Measurements from ENCODE around the gene CDKL4. TPM values are rescaled to one million over a fixed set of nuclear protein-coding genes. Genes with fewer than 3 reads are reported as not detected.
A peak's percentile ranks its signal among the peaks of the same experiment; 100 is the strongest.

Gene CDKL4
- total and polyA plus RNA-seq, 2 of the 13 experiments (the other 11 are each of a cell fraction or from before 2014, with no cell fraction given): 0.29 to 0.50 TPM

DNA sequence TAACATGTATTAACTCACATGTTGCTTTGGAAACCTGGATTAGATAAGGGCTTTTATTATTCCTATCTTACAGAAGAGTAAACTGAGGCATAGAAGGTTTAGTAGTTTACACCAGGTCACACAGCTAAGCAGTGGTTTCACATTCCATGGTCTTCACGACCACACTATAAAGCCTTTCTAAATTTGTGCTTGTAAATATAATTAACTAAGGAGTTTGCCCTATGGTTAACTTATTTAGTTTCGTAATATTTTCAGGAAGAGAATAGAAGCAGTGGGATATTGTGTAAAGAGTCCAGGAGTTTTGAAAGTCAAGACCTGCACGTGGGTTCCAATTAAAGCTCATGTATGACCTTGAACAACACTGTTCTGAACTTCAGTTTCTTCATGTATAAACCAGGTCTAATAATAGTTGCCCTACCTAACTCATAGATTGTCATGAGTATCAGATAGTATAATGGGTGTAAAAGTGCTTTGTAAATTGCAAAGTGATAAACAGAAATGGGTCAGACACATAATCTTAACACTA is 103.4 kb downstream of the CDKL4 start (continued):
- TF ChIP-seq, protein P1, sequence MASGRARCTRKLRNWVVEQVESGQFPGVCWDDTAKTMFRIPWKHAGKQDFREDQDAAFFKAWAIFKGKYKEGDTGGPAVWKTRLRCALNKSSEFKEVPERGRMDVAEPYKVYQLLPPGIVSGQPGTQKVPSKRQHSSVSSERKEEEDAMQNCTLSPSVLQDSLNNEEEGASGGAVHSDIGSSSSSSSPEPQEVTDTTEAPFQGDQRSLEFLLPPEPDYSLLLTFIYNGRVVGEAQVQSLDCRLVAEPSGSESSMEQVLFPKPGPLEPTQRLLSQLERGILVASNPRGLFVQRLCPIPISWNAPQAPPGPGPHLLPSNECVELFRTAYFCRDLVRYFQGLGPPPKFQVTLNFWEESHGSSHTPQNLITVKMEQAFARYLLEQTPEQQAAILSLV (CRISPR knock-in tag; IDR thresholded peaks at IDR 0.05; ENCODE audit: borderline replicate concordance): no peak
- no peak for TF ChIP-seq ZNF607 (CRISPR knock-in tag; IDR thresholded peaks at IDR 0.05; ENCODE audit: borderline replicate concordance)
- TF ChIP-seq DR1 (CRISPR knock-in tag; IDR thresholded peaks at IDR 0.05): no peak
- no peak for TF ChIP-seq PHF5A (CRISPR knock-in tag; IDR thresholded peaks at IDR 0.05; ENCODE audit: low read depth, unreplicated experiment)
- TF ChIP-seq, protein P2, sequence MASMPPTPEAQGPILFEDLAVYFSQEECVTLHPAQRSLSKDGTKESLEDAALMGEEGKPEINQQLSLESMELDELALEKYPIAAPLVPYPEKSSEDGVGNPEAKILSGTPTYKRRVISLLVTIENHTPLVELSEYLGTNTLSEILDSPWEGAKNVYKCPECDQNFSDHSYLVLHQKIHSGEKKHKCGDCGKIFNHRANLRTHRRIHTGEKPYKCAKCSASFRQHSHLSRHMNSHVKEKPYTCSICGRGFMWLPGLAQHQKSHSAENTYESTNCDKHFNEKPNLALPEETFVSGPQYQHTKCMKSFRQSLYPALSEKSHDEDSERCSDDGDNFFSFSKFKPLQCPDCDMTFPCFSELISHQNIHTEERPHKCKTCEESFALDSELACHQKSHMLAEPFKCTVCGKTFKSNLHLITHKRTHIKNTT (CRISPR knock-in tag; IDR thresholded peaks at IDR 0.05): no peak
- no peak for TF ChIP-seq FOXP1 (IDR thresholded peaks at IDR 0.05)
- TF ChIP-seq FOXP1 (CRISPR knock-in tag; IDR thresholded peaks at IDR 0.05): peak; percentile 75; the same call in 1 of the 2 replicates
- no peak for TF ChIP-seq KDM5B (CRISPR knock-in tag; IDR thresholded peaks at IDR 0.05; ENCODE audit: borderline replicate concordance)
- TF ChIP-seq SUZ12 (IDR thresholded peaks at IDR 0.05; ENCODE audit: low read depth, low read length): no peak
- no peak for TF ChIP-seq ZSCAN30 (CRISPR knock-in tag; IDR thresholded peaks at IDR 0.05)
- TF ChIP-seq ZNF629 (CRISPR knock-in tag; conservative IDR thresholded peaks at IDR 0.05): peak; percentile 66
- TF ChIP-seq SMAD1 (CRISPR knock-in tag; IDR thresholded peaks at IDR 0.05; ENCODE audit: borderline replicate concordance, low read depth): no peak
- TF ChIP-seq, protein P3, sequence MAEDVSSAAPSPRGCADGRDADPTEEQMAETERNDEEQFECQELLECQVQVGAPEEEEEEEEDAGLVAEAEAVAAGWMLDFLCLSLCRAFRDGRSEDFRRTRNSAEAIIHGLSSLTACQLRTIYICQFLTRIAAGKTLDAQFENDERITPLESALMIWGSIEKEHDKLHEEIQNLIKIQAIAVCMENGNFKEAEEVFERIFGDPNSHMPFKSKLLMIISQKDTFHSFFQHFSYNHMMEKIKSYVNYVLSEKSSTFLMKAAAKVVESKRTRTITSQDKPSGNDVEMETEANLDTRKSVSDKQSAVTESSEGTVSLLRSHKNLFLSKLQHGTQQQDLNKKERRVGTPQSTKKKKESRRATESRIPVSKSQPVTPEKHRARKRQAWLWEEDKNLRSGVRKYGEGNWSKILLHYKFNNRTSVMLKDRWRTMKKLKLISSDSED (CRISPR knock-in tag; IDR thresholded peaks at IDR 0.05): no peak
- TF ChIP-seq AGO2 (optimal IDR thresholded peaks at IDR 0.05; ENCODE audit: low read depth, low read length): no peak
- no peak for TF ChIP-seq ZNF432 (CRISPR knock-in tag; IDR thresholded peaks at IDR 0.05; ENCODE audit: borderline replicate concordance)
- TF ChIP-seq, protein P4, sequence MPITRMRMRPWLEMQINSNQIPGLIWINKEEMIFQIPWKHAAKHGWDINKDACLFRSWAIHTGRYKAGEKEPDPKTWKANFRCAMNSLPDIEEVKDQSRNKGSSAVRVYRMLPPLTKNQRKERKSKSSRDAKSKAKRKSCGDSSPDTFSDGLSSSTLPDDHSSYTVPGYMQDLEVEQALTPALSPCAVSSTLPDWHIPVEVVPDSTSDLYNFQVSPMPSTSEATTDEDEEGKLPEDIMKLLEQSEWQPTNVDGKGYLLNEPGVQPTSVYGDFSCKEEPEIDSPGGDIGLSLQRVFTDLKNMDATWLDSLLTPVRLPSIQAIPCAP (CRISPR knock-in tag; IDR thresholded peaks at IDR 0.05; ENCODE audit: low read depth): no peak
- TF ChIP-seq ZNF138 (CRISPR knock-in tag; IDR thresholded peaks at IDR 0.05; ENCODE audit: low read depth): no peak
- no peak for TF ChIP-seq STAT5B (CRISPR knock-in tag; IDR thresholded peaks at IDR 0.05)
- no peak for TF ChIP-seq SETDB1 (CRISPR knock-in tag; IDR thresholded peaks at IDR 0.05; ENCODE audit: borderline replicate concordance)
- TF ChIP-seq NONO (IDR thresholded peaks at IDR 0.05): no peak
- no peak for TF ChIP-seq NONO (CRISPR knock-in tag; conservative IDR thresholded peaks at IDR 0.05)
- TF ChIP-seq ISX (CRISPR knock-in tag; conservative IDR thresholded peaks at IDR 0.05): no peak
- 0 out of 2 replicates have a peak, but pooled peaks have one; percentile 18 for TF ChIP-seq NR2C2 (CRISPR knock-in tag; IDR thresholded peaks at IDR 0.05; ENCODE audit: borderline replicate concordance)
- TF ChIP-seq, protein P5, sequence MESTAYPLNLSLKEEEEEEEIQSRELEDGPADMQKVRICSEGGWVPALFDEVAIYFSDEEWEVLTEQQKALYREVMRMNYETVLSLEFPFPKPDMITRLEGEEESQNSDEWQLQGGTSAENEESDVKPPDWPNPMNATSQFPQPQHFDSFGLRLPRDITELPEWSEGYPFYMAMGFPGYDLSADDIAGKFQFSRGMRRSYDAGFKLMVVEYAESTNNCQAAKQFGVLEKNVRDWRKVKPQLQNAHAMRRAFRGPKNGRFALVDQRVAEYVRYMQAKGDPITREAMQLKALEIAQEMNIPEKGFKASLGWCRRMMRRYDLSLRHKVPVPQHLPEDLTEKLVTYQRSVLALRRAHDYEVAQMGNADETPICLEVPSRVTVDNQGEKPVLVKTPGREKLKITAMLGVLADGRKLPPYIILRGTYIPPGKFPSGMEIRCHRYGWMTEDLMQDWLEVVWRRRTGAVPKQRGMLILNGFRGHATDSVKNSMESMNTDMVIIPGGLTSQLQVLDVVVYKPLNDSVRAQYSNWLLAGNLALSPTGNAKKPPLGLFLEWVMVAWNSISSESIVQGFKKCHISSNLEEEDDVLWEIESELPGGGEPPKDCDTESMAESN (CRISPR knock-in tag; conservative IDR thresholded peaks at IDR 0.05): no peak
- TF ChIP-seq SP1 (IDR thresholded peaks at IDR 0.05): no peak
- no peak for TF ChIP-seq SP1 (CRISPR knock-in tag; IDR thresholded peaks at IDR 0.05)
- no peak for TF ChIP-seq MBNL3 (CRISPR knock-in tag; conservative IDR thresholded peaks at IDR 0.05)

All from HepG2 (cell line).